HFF-Myc (cell line): ENCODE measurements around the gene EPHB4.

Source experiments
- DNase-seq: peaks from one replicate; pipeline ENCODE4 v3.0.0-alpha.2; 2011; ENCODE audit warnings: low read depth; ENCODE audit errors: extremely low read depth
- H3K4me3 ChIP-seq: replicated peaks from 2 replicates; pipeline ENCODE4 v1.5.1; 2011; ENCODE audit warnings: low read depth, mild to moderate bottlenecking, control low read depth, low read length
- CTCF ChIP-seq: IDR thresholded peaks from 2 replicates; pipeline ENCODE4 v1.5.1; 2012; ENCODE audit warnings: mild to moderate bottlenecking, low read depth, low read length, control low read depth; ENCODE audit errors: missing control alignments

Gene EPHB4

GRCh38 chr7:100806276-100806675 is 21.0 kb downstream of the EPHB4 start:
- TF ChIP-seq CTCF: no peak
- H3K4me3 ChIP-seq: no peak overlapping the region

GRCh38 chr7:100804681-100805431 is 22.5 kb downstream of the EPHB4 start:
- H3K4me3 ChIP-seq: no peak overlapping the region
- DNase-seq: no peak
- no peak for TF ChIP-seq CTCF

More at GRCh38 chr7:100806276-100806675, 21.0 kb downstream of the EPHB4 start:
- DNase-seq: no peak

- DNase-seq: peak; percentile 88
- no peak for TF ChIP-seq CTCF
- H3K4me3 ChIP-seq: peak overlapping the region; percentile 21; the same call in 1 of the 2 replicates
These were observed 23.7 kb downstream of the EPHB4 start for GRCh38 chr7:100803398-100804161.

GRCh38 chr7:100802951-100803350 is 24.4 kb downstream of the EPHB4 start:
- no peak for TF ChIP-seq CTCF
- H3K4me3 ChIP-seq: peak overlapping the region; percentile 21; the same call in 1 of the 2 replicates
- no peak for DNase-seq

- no peak for TF ChIP-seq CTCF
- peak; percentile 93 for DNase-seq
- H3K4me3 ChIP-seq: no peak overlapping the region
These were observed 25.3 kb downstream of the EPHB4 start for GRCh38 chr7:100801833-100802568.

GRCh38 chr7:100799037-100799896 is 28.1 kb downstream of the EPHB4 start:
- peak; percentile 42 for DNase-seq
- no peak overlapping the region for H3K4me3 ChIP-seq
- TF ChIP-seq CTCF: peak; percentile 71
